Uterus (tissue), 4 donors: Measurements from ENCODE around the gene KCNG1. TPM values are rescaled to one million over a fixed set of nuclear protein-coding genes. Genes with fewer than 3 reads are reported as not detected.

Source experiments
- DNase-seq, 2 donors: peaks; one replicate each; pipeline ENCODE4 v3.0.0-alpha.2; 2019 to 2020
- H3K27ac ChIP-seq, 2 donors: fragments of 200-600 bp; sonication (generic); 1 replicate in 1 of 2; 2 replicates in 1 of 2; pipeline ENCODE4 v1.5.1; 2016 to 2018
- H3K27me3 ChIP-seq, 2 donors: fragments of 200-600 bp; sonication (generic); one replicate each; pipeline ENCODE4 v1.5.1; 2018 to 2019; ENCODE audit warnings: control low read depth in 1 of 2
- H3K36me3 ChIP-seq, 2 donors: fragments of 200-600 bp; sonication (generic); one replicate each; pipeline ENCODE4 v1.5.1; 2019; ENCODE audit warnings: control low read depth in 1 of 2
- H3K4me1 ChIP-seq, 2 donors: fragments of 200-600 bp; sonication (generic); one replicate each; pipeline ENCODE4 v1.5.1; 2018 to 2019; ENCODE audit warnings: control low read depth in 1 of 2
- H3K4me3 ChIP-seq, 2 donors: fragments of 200-600 bp; sonication (generic); 1 replicate in 1 of 2; 2 replicates in 1 of 2; pipeline ENCODE4 v1.5.1; 2018 to 2019; ENCODE audit warnings: mild to moderate bottlenecking in 1 of 2
- H3K9me3 ChIP-seq, 2 donors: fragments of 200-600 bp; sonication (generic); one replicate each; pipeline ENCODE4 v1.5.1; 2019; ENCODE audit warnings: control low read depth in 1 of 2
- POLR2A ChIP-seq, 2 donors: fragments of 450-650 bp; IDR thresholded peaks; one replicate each; pipeline ENCODE4 v1.6.1; 2016; ENCODE audit warnings: antibody characterized with exemption in 2 of 2, mild to moderate bottlenecking in 1 of 2, moderate library complexity in 1 of 2
- intact Hi-C: fragments of 100-400 bp; cut with DNase I; formaldehyde crosslinking; loops from one replicate; pipeline ENCODE4 v1.15.1; 2023; ENCODE audit warnings: low total_unique reads
- total RNA-seq, 4 donors: library from RNA; depleted of rRNA in 3 of 4; stranded (reverse); fragments of >200 nt in 3 of 4; gene quantifications; one replicate each; pipeline versions ENCODE4 v1.1.0 to v1.2.4, GENCODE V29; 2014 to 2023
- TF ChIP-seq, protein P1 (sequence below), 4 experiments: fragments of 200-600 bp in 2 of 4; fragments of 450-650 bp in 2 of 4; sonication (generic) in 2 of 4; IDR thresholded peaks; one replicate each; pipeline ENCODE4 v1.5.1; 2016 to 2019; ENCODE audit warnings: antibody characterized with exemption in 4 of 4, mild to moderate bottlenecking in 2 of 4, moderate library complexity in 1 of 4
- donor health status: DM: yes; HTN: yes; CAD: no.

Gene KCNG1
- total RNA-seq, 4 donors from 2014 or later = 0.88 to 109 (median 44.1) TPM

DNA sequence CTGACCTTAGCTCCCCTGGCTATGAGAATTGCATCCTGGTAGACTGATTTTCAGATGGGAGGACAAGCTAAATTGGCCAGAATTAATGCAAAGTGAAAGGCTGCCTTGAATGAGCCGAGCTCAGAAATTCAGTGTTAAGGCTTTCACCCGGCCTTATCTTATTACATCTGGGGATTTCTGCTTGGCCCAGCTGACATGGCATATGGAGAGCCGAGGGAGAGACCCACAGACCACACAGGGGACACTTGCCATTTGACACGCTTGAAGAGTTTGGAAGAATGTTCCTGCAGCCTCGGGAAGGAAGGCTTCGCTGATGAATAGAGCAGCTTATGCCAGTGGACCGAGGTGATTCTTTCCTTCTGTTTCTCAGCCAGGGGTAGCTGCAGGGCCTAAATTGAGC lies 55.3 kb downstream of the KCNG1 start:
- no peaks in the 10 kb centered on the region for H3K4me1 ChIP-seq
- H3K4me3 ChIP-seq = no peak overlapping the region
- no peaks in the 10 kb centered on the region for H3K9me3 ChIP-seq
- no peak overlapping the region for H3K27ac ChIP-seq
- intact Hi-C loops = no loop called here
- H3K27me3 ChIP-seq = no peaks in the 10 kb centered on the region
- no peak for TF ChIP-seq POLR2A (IDR thresholded peaks at IDR 0.05)
- TF ChIP-seq, protein P1, sequence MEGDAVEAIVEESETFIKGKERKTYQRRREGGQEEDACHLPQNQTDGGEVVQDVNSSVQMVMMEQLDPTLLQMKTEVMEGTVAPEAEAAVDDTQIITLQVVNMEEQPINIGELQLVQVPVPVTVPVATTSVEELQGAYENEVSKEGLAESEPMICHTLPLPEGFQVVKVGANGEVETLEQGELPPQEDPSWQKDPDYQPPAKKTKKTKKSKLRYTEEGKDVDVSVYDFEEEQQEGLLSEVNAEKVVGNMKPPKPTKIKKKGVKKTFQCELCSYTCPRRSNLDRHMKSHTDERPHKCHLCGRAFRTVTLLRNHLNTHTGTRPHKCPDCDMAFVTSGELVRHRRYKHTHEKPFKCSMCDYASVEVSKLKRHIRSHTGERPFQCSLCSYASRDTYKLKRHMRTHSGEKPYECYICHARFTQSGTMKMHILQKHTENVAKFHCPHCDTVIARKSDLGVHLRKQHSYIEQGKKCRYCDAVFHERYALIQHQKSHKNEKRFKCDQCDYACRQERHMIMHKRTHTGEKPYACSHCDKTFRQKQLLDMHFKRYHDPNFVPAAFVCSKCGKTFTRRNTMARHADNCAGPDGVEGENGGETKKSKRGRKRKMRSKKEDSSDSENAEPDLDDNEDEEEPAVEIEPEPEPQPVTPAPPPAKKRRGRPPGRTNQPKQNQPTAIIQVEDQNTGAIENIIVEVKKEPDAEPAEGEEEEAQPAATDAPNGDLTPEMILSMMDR (IDR thresholded peaks at IDR 0.05) = no peak
- no peaks in the 10 kb centered on the region for H3K36me3 ChIP-seq
- DNase-seq = no peak

DNA sequence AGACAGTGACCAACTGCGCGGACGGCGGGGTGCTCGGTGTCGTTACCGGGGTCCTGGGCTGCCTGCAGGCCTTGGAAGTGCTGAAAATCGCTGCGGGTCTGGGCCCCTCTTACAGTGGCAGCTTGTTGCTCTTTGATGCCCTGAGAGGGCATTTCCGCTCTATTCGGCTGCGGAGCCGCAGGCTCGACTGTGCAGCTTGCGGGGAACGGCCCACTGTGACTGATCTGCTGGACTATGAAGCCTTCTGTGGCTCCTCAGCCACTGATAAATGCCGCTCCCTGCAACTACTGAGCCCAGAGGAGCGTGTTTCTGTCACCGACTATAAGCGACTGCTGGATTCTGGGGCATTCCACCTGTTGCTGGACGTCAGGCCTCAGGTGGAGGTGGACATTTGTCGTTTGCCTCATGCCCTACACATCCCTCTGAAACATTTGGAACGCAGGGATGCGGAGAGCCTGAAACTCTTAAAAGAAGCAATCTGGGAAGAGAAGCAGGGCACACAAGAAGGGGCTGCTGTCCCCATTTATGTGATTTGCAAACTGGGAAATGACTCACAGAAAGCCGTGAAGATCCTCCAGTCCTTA lies 63.3 kb downstream of the KCNG1 start:
- intact Hi-C loops = no loop called here
- Histone ChIP-seq H3K27me3 (no peaks in the 10 kb centered on the region), H3K9me3 (no peaks in the 10 kb centered on the region), H3K4me3 (peak overlapping the region; percentile 89 to 97), H3K4me1 (peaks cover 0 to 13% of the 10 kb centered on the region in 2 donors), H3K27ac (no peak overlapping the region), H3K36me3 (no peaks in the 10 kb centered on the region)
- no peak for TF ChIP-seq POLR2A (IDR thresholded peaks at IDR 0.05)
- TF ChIP-seq, protein P1 (IDR thresholded peaks at IDR 0.05) = no peak
- DNase-seq = no peak

DNA sequence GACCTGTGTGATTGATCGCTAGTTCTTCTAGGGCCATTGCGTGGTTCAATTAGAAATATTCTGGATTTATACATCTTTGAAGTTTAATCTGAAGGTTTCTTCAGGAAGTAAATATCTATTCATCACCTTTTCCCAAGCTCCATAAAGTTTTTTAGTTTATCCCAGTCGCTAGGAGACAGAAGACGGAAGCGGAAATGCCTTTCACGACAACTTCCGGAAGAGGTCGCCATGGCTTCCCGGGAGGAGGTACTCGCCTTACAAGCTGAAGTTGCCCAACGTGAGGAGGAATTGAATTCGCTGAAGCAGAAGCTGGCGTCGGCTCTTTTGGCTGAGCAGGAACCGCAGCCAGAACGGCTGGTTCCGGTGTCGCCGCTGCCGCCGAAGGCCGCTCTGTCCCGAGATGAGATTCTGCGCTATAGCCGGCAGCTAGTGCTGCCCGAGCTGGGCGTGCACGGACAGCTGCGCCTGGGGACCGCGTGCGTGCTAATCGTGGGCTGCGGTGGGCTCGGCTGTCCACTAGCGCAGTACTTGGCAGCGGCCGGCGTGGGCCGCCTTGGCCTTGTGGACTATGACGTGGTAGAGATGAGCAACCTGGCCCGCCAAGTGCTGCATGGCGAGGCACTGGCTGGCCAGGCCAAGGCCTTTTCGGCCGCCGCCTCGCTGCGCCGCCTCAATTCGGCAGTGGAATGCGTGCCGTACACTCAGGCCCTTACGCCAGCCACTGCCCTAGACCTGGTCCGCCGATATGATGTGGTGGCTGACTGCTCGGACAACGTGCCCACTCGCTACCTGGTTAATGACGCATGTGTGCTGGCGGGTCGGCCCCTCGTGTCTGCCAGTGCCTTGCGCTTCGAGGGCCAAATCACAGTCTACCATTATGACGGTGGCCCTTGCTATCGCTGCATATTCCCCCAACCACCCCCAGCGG lies 64.0 kb downstream of the KCNG1 start, which contains the start of gene MOCS3:
TSS of gene MOCS3 (plus strand) at position 204 of the 928 bp plus-strand sequence. CDS start at position 229, 25 bp downstream.
- Histone ChIP-seq H3K36me3 (no peaks in the 10 kb centered on the region), H3K4me1 (peaks cover 0 to 13% of the 10 kb centered on the region in 2 donors), H3K9me3 (no peaks in the 10 kb centered on the region), H3K4me3 (peak within 1 kb of the TSS; percentile 89 to 97), H3K27ac (peak within 1 kb of the TSS; percentile 88 to 93), H3K27me3 (no peaks in the 10 kb centered on the region)
- TF ChIP-seq, protein P1 (IDR thresholded peaks at IDR 0.05) = no peak
- TF ChIP-seq POLR2A (IDR thresholded peaks at IDR 0.05) = no peak
- DNase-seq = peak; percentile 77 to 85
- intact Hi-C loops = no loop called here

DNA sequence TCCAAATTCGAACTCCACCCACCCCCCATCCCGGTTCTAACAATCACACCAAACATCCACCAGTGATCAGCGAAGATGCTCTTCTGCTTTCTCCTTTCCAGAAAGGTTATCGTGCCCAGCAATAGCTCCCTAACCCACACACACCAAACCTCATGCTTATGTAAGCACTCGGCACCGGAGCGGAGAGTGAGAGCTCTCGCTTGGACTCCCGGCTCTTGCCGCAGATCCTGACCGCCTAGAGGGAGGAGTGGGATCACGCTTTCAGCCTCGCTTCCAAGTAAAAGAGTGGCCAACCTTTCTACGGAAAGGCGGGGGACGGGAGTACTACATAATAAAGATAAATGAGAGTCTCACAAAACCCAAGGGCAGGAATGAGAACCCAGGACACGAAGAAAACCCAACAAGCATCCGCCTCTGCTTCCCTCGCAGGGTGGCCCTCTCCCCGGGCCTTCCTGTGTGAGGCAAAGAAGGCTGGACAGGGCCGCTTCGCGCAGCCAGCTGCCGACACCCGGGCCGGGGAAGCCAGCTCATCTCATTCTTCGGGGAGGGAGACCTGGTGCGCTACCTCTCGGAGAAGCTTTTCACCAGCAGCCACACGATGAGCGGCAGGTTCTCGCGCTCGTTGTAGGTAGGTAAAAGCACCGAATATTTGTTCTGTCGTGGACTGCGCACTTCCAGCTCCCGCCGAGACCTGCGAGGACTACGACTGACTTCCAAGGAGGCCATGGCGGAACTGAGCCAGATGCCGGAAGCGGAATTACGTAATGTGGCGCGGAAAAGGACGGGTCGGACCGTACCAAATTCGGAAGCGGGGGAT lies 64.9 kb downstream of the KCNG1 start, which contains the start of gene DPM1:
TSS of gene DPM1 (minus strand) at position 735 of the 817 bp plus-strand sequence. CDS start at position 726, 9 bp downstream.
- intact Hi-C loops = no loop called here
- H3K9me3 ChIP-seq = no peaks in the 10 kb centered on the region
- H3K36me3 ChIP-seq = no peaks in the 10 kb centered on the region
- peak within 1 kb of the TSS; percentile 89 to 97 for H3K4me3 ChIP-seq
- peak; percentile 87 to 89 for DNase-seq
- H3K27ac ChIP-seq = peak within 1 kb of the TSS; percentile 88 to 93
- no peaks in the 10 kb centered on the region for H3K27me3 ChIP-seq
- H3K4me1 ChIP-seq = peaks cover 0 to 13% of the 10 kb centered on the region in 2 donors
- peak in 1 of 2 donors; percentile 77 for TF ChIP-seq POLR2A (IDR thresholded peaks at IDR 0.05)
- TF ChIP-seq, protein P1 (IDR thresholded peaks at IDR 0.05) = peak in 1 of 4 experiments; percentile 12
